ENCODE measurements around the gene ATAD3A.
"Not testable (repeated sequence)": the region's sequence is repeated elsewhere in the genome, so short reads cannot be mapped to it uniquely, and the experiment has no call there.

ATAD3A gene

GRCh38 chr1:1540818-1541628 is 29.1 kb downstream of the ATAD3A start:
- DNase-seq = no peak

GRCh38 chr1:1541956-1542765 is 30.2 kb downstream of the ATAD3A start:
- DNase-seq = no peak

- no peak for DNase-seq
These were observed 31.1 kb downstream of the ATAD3A start for GRCh38 chr1:1542766-1543705.

- no peak for DNase-seq
These were observed 31.7 kb downstream of the ATAD3A start for GRCh38 chr1:1543706-1544099.

GRCh38 chr1:1544544-1544943 is 32.6 kb downstream of the ATAD3A start:
- no peak for DNase-seq

- DNase-seq = no peak
These were observed 34.2 kb downstream of the ATAD3A start for GRCh38 chr1:1545946-1546737.

GRCh38 chr1:1547011-1547410 is 35.0 kb downstream of the ATAD3A start:
- DNase-seq = no peak

GRCh38 chr1:1547476-1547875 is 35.5 kb downstream of the ATAD3A start:
- no peak for DNase-seq

GRCh38 chr1:1548591-1548990 is 36.6 kb downstream of the ATAD3A start:
- no peak for DNase-seq

GRCh38 chr1:1550087-1550486 is 38.1 kb downstream of the ATAD3A start:
- no peak for DNase-seq

GRCh38 chr1:1550591-1551432 is 38.9 kb downstream of the ATAD3A start:
- DNase-seq = no peak

- DNase-seq = no peak
These were observed 39.7 kb downstream of the ATAD3A start for GRCh38 chr1:1551524-1552262.

GRCh38 chr1:1552263-1552639 is 40.3 kb downstream of the ATAD3A start:
- no peak for DNase-seq

GRCh38 chr1:1553821-1554494 is 42.0 kb downstream of the ATAD3A start:
- no peak for DNase-seq

- DNase-seq = no peak
These were observed 42.6 kb downstream of the ATAD3A start for GRCh38 chr1:1554550-1554925.

GRCh38 chr1:1554926-1555915 is 43.3 kb downstream of the ATAD3A start:
- no peak for DNase-seq

- no peak for DNase-seq
These were observed 44.5 kb downstream of the ATAD3A start for GRCh38 chr1:1556505-1556904.

- DNase-seq = not testable (repeated sequence)
These were observed 45.0 kb downstream of the ATAD3A start for GRCh38 chr1:1556961-1557360.

- DNase-seq = not testable (repeated sequence)
These were observed 45.7 kb downstream of the ATAD3A start for GRCh38 chr1:1557688-1558087.

Data from NCI-H524 treated with DMSO at 0.1 percent for 48 hours (cell line).